Measurements from ENCODE around the gene FOXK2.

- TF ChIP-seq CTCF (IDR thresholded peaks at IDR 0.05): no peak
- TF ChIP-seq EP300 (IDR thresholded peaks at IDR 0.05): no peak
- no peak for TF ChIP-seq POLR2AphosphoS2 (conservative IDR thresholded peaks at IDR 0.05; ENCODE audit: low read length)
- no peak for TF ChIP-seq CEBPB (IDR thresholded peaks at IDR 0.05)
- no peak for TF ChIP-seq POLR2A (IDR thresholded peaks at IDR 0.05; ENCODE audit: low read length)
- no peak for TF ChIP-seq KDM1A (IDR thresholded peaks at IDR 0.05; ENCODE audit: low read depth)
Measured at GRCh38 chr17:82570277-82570676, 50.7 kb downstream of the FOXK2 start.
